Right lobe of liver (tissue), 6 donors: Measurements from ENCODE around the gene UGT3A2. TPM values are rescaled to one million over a fixed set of nuclear protein-coding genes. Genes with fewer than 3 reads are reported as not detected.
A peak's percentile ranks its signal among the peaks of the same experiment; 100 is the strongest.

Experiments
- ATAC-seq, 4 donors: fragments of 200-7000 bp; cut with Tn5 transposase; one replicate each; pipeline ENCODE4 v1.9.1; 2020; ENCODE audit warnings: mild to moderate bottlenecking in 4 of 4, moderate library complexity in 4 of 4
- DNase-seq, 3 donors: peaks; one replicate each; pipeline ENCODE4 v3.0.0-alpha.2; 2020
- H3K27ac ChIP-seq, 3 donors: fragments of 200-600 bp; one replicate each; pipeline ENCODE4 v1.8.0; 2022
- H3K27me3 ChIP-seq, 2 donors: fragments of 200-600 bp; one replicate each; pipeline ENCODE4 v1.8.0; 2022
- H3K36me3 ChIP-seq, 4 donors: fragments of 200-600 bp; sonication (generic) in 1 of 4; one replicate each; pipeline versions ENCODE4 v1.5.1 to v1.8.0; 2017 to 2022; ENCODE audit warnings: control low read depth in 1 of 4
- H3K4me1 ChIP-seq, 4 donors: fragments of 200-600 bp; sonication (generic) in 1 of 4; one replicate each; pipeline versions ENCODE4 v1.5.1 to v1.8.0; 2017 to 2022; ENCODE audit warnings: control low read depth in 1 of 4
- H3K4me3 ChIP-seq, 3 donors: fragments of 200-600 bp; one replicate each; pipeline ENCODE4 v1.8.0; 2022
- H3K9me3 ChIP-seq, 4 donors: fragments of 200-600 bp; sonication (generic) in 1 of 4; one replicate each; pipeline versions ENCODE4 v1.5.1 to v1.8.0; 2017 to 2022; ENCODE audit warnings: control low read depth in 1 of 4
- CTCF ChIP-seq, 4 donors: fragments of 200-600 bp in 3 of 4; fragments of 450-650 bp in 1 of 4; IDR thresholded peaks; one replicate each; pipeline versions ENCODE4 v1.5.1 to v1.8.0; 2016 to 2022; ENCODE audit warnings: antibody characterized with exemption in 4 of 4, mild to moderate bottlenecking in 2 of 4
- POLR2A ChIP-seq: fragments of 450-650 bp; IDR thresholded peaks from one replicate; pipeline ENCODE4 v1.6.1; 2017; ENCODE audit warnings: antibody characterized with exemption, mild to moderate bottlenecking
- WGBS: methylation state at CpG from one replicate; pipeline ENCODE4 v1.1.6; 2018; ENCODE audit warnings: low coverage, low lambda C conversion rate; ENCODE audit not compliant: insufficient coverage; ENCODE audit errors: missing lambda C conversion rate; 5-methylcytosine and 5-hydroxymethylcytosine counted together
- intact Hi-C, 2 donors: fragments of 100-400 bp; cut with DNase I; formaldehyde crosslinking; loops; one replicate each; pipeline versions ENCODE4 v1.11.2 to v1.14.1; 2022
- total RNA-seq, 6 experiments: library from RNA; depleted of rRNA in 2 of 6; stranded (reverse); fragments of >200 nt in 2 of 6; fragmentation: NEBNext Ultra II Directional in 3 of 6; extraction: Animal tissue kit (Norgen Biotek cat#: 25700) in 3 of 6; gene quantifications; one replicate each; pipeline versions ENCODE4 v1.1.0 to v1.2.4, GENCODE V29; 2016 to 2023
- donor health status: DM: no; HTN: yes; CAD: no.
- donor health status: DM: no; HTN: no; CAD: no.
- donor health status: DM: no; HTN: no; CAD: no.
- donor health status: DM: no; HTN: yes; CAD: no.
- donor health status: DM: no; HTN: yes; CAD: no.

The UGT3A2 gene
- total RNA-seq, 6 experiments from 2014 or later = 0.43 to 1.0 TPM; not detected in 4

- no peaks in the 10 kb centered on the region for H3K9me3 ChIP-seq
- ATAC-seq (no peak), DNase-seq (no peak)
- no peaks in the 10 kb centered on the region for H3K36me3 ChIP-seq
- H3K4me1 ChIP-seq = no peaks in the 10 kb centered on the region
- no peaks in the 10 kb centered on the region for H3K27me3 ChIP-seq
- no peak overlapping the region for H3K27ac ChIP-seq
- intact Hi-C loops = no loop called here
- WGBS = 85% methylated on average over 3 of the region's 3 CpGs
- no peak overlapping the region for H3K4me3 ChIP-seq
- TF ChIP-seq CTCF (IDR thresholded peaks at IDR 0.05) = no peak
- no peak for TF ChIP-seq POLR2A
These were observed 19.1 kb downstream of the UGT3A2 start for GRCh38 chr5:36047384-36048160.

GRCh38 chr5:36045895-36046294 lies 20.8 kb downstream of the UGT3A2 start:
- DNase-seq (no peak), ATAC-seq (no peak)
- H3K9me3 ChIP-seq = no peaks in the 10 kb centered on the region
- no peak overlapping the region for H3K27ac ChIP-seq
- no peak overlapping the region for H3K4me3 ChIP-seq
- WGBS = 64% methylated on average over 3 of the region's 3 CpGs
- TF ChIP-seq CTCF (IDR thresholded peaks at IDR 0.05) = no peak
- TF ChIP-seq POLR2A = no peak
- intact Hi-C loops = no loop called here
- H3K27me3 ChIP-seq = no peaks in the 10 kb centered on the region
- no peaks in the 10 kb centered on the region for H3K36me3 ChIP-seq
- no peaks in the 10 kb centered on the region for H3K4me1 ChIP-seq

- intact Hi-C loops = no loop called here
- DNase-seq (no peak), ATAC-seq (peak in 3 of 4 donors; percentile 32 to 53 (median 35))
- peak; percentile 13 to 37 (median 28) for TF ChIP-seq CTCF (IDR thresholded peaks at IDR 0.05)
- TF ChIP-seq POLR2A = no peak
- Histone ChIP-seq H3K27ac (no peak overlapping the region), H3K9me3 (no peaks in the 10 kb centered on the region), H3K36me3 (no peaks in the 10 kb centered on the region), H3K4me1 (no peaks in the 10 kb centered on the region), H3K27me3 (no peaks in the 10 kb centered on the region), H3K4me3 (no peak overlapping the region)
These were observed 25.2 kb downstream of the UGT3A2 start for GRCh38 chr5:36041537-36041845.

GRCh38 chr5:36040651-36041536 lies 25.8 kb downstream of the UGT3A2 start:
- intact Hi-C loops = no loop called here
- Histone ChIP-seq H3K4me3 (no peak overlapping the region), H3K27me3 (no peaks in the 10 kb centered on the region), H3K27ac (no peak overlapping the region), H3K36me3 (no peaks in the 10 kb centered on the region), H3K4me1 (no peaks in the 10 kb centered on the region), H3K9me3 (no peaks in the 10 kb centered on the region)
- peak in 2 of 4 donors; percentile 11 to 28 for ATAC-seq
- WGBS = 71% methylated on average over 3 of the region's 3 CpGs
- TF ChIP-seq POLR2A (no peak), CTCF (IDR thresholded peaks at IDR 0.05) (no peak)
- DNase-seq = no peak
